ENCODE results near the gene PRKN. TPM values are rescaled to one million over a fixed set of nuclear protein-coding genes. Genes with fewer than 3 reads are reported as not detected.

Gene PRKN
- total and polyA plus RNA-seq, 2 donors (not counting 1 experiment from before 2014, with no cell fraction given): 0.43 to 4.6 TPM

DNA sequence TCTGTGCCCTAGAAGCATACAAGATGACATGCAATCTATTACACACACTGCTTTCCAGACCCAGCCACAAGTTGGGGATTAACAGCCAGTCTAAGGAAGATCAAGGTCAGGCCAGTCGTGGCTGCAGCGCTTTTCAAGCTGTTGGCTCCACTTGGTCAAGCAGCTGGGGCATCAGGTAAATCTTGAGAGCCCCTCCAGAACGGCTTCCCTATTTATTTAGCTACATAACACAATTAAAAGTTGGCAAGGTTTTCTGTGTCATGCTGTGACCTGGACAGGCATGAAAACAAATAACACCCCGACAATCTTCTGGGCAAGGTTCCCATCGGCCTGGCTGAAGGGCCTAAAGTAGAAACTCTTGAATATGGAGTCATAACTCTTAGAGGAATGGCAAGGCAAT lies 524.3 kb downstream of the PRKN start:
- Histone ChIP-seq H3K36me3 (ENCODE audit: control insufficient read depth, insufficient read depth, low read length) (no peaks in the 10 kb centered on the region), H3K79me2 (ENCODE audit: control insufficient read depth, insufficient read depth, low read length) (no peaks in the 10 kb centered on the region), H4K20me1 (ENCODE audit: control insufficient read depth, extremely low read depth, insufficient read depth, low read length) (no peaks in the 10 kb centered on the region), H3K4me1 (ENCODE audit: control insufficient read depth, extremely low read depth, insufficient read depth, low read length) (no peaks in the 10 kb centered on the region), H3K4me3 (replicated peaks in 1 of 4; ENCODE audit: control extremely low read depth in 1 of 4, insufficient read depth in 1 of 4, low read depth in 3 of 4, low read length in 4 of 4) (no peak overlapping the region), H2AFZ (ENCODE audit: low read length) (no peak overlapping the region), H3K9ac (ENCODE audit: insufficient read depth, low read length) (no peak overlapping the region), H3K27ac (ENCODE audit: insufficient read depth, low read length) (no peak overlapping the region), H3K27me3 (ENCODE audit: control insufficient read depth, insufficient read depth, low read length) (no peaks in the 10 kb centered on the region), H3K4me2 (ENCODE audit: extremely low read depth, insufficient read depth, low read length) (no peak overlapping the region), H3K9me3 (ENCODE audit: control insufficient read depth, insufficient read depth, low read depth, low read length) (no peaks in the 10 kb centered on the region)
- DNase-seq (ENCODE audit: low read depth in 2 of 2): no peak
- TF ChIP-seq CTCF (conservative IDR thresholded peaks at IDR 0.05 in 1 of 2, IDR thresholded peaks at IDR 0.05 in 1 of 2; ENCODE audit: low read depth in 1 of 2, low read length in 2 of 2) (no peak), EZH2 (IDR thresholded peaks at IDR 0.05; ENCODE audit: low read length, missing control alignments) (no peak)

GRCh38 chr6:162200945-162201690 lies 526.4 kb downstream of the PRKN start:
- no peaks in the 10 kb centered on the region for H3K9me3 ChIP-seq (ENCODE audit: control insufficient read depth, insufficient read depth, low read depth, low read length)
- TF ChIP-seq CTCF (conservative IDR thresholded peaks at IDR 0.05 in 1 of 2, IDR thresholded peaks at IDR 0.05 in 1 of 2; ENCODE audit: low read depth in 1 of 2, low read length in 2 of 2) (no peak), EZH2 (IDR thresholded peaks at IDR 0.05; ENCODE audit: low read length, missing control alignments) (no peak)
- no peak for DNase-seq (ENCODE audit: low read depth in 2 of 2)
- no peak overlapping the region for H3K4me3 ChIP-seq (replicated peaks in 1 of 4; ENCODE audit: control extremely low read depth in 1 of 4, insufficient read depth in 1 of 4, low read depth in 3 of 4, low read length in 4 of 4)
- H3K79me2 ChIP-seq (ENCODE audit: control insufficient read depth, insufficient read depth, low read length): no peaks in the 10 kb centered on the region
- no peak overlapping the region for H3K9ac ChIP-seq (ENCODE audit: insufficient read depth, low read length)
- H3K36me3 ChIP-seq (ENCODE audit: control insufficient read depth, insufficient read depth, low read length): no peaks in the 10 kb centered on the region
- H4K20me1 ChIP-seq (ENCODE audit: control insufficient read depth, extremely low read depth, insufficient read depth, low read length): no peaks in the 10 kb centered on the region
- H3K4me1 ChIP-seq (ENCODE audit: control insufficient read depth, extremely low read depth, insufficient read depth, low read length): no peaks in the 10 kb centered on the region
- H2AFZ ChIP-seq (ENCODE audit: low read length): no peak overlapping the region
- no peak overlapping the region for H3K27ac ChIP-seq (ENCODE audit: insufficient read depth, low read length)
- H3K27me3 ChIP-seq (ENCODE audit: control insufficient read depth, insufficient read depth, low read length): no peaks in the 10 kb centered on the region
- no peak overlapping the region for H3K4me2 ChIP-seq (ENCODE audit: extremely low read depth, insufficient read depth, low read length)

GRCh38 chr6:162200041-162200440 lies 527.5 kb downstream of the PRKN start:
- no peaks in the 10 kb centered on the region for H4K20me1 ChIP-seq (ENCODE audit: control insufficient read depth, extremely low read depth, insufficient read depth, low read length)
- no peaks in the 10 kb centered on the region for H3K4me1 ChIP-seq (ENCODE audit: control insufficient read depth, extremely low read depth, insufficient read depth, low read length)
- DNase-seq (ENCODE audit: low read depth in 2 of 2): no peak
- no peak overlapping the region for H3K9ac ChIP-seq (ENCODE audit: insufficient read depth, low read length)
- H3K36me3 ChIP-seq (ENCODE audit: control insufficient read depth, insufficient read depth, low read length): no peaks in the 10 kb centered on the region
- H3K27ac ChIP-seq (ENCODE audit: insufficient read depth, low read length): no peak overlapping the region
- H2AFZ ChIP-seq (ENCODE audit: low read length): no peak overlapping the region
- no peak overlapping the region for H3K4me3 ChIP-seq (replicated peaks in 1 of 4; ENCODE audit: control extremely low read depth in 1 of 4, insufficient read depth in 1 of 4, low read depth in 3 of 4, low read length in 4 of 4)
- H3K4me2 ChIP-seq (ENCODE audit: extremely low read depth, insufficient read depth, low read length): no peak overlapping the region
- no peaks in the 10 kb centered on the region for H3K9me3 ChIP-seq (ENCODE audit: control insufficient read depth, insufficient read depth, low read depth, low read length)
- no peaks in the 10 kb centered on the region for H3K79me2 ChIP-seq (ENCODE audit: control insufficient read depth, insufficient read depth, low read length)
- no peaks in the 10 kb centered on the region for H3K27me3 ChIP-seq (ENCODE audit: control insufficient read depth, insufficient read depth, low read length)
- TF ChIP-seq EZH2 (IDR thresholded peaks at IDR 0.05; ENCODE audit: low read length, missing control alignments) (no peak), CTCF (conservative IDR thresholded peaks at IDR 0.05 in 1 of 2, IDR thresholded peaks at IDR 0.05 in 1 of 2; ENCODE audit: low read depth in 1 of 2, low read length in 2 of 2) (no peak)

Measured in fibroblast of lung (primary cell).